ENCODE data around the gene CENPP. TPM values are rescaled to one million over a fixed set of nuclear protein-coding genes. Genes with fewer than 3 reads are reported as not detected.

Gene CENPP
- total RNA-seq, 2 experiments from 2014 or later = 22.8 to 38.3 TPM

GRCh38 chr9:92360083-92360482, 34.3 kb downstream of the CENPP start:
- Mint-ChIP-seq H3K4me1 (peaks cover 6% of the 10 kb centered on the region), H3K4me3 (no peak overlapping the region), H3K27ac (no peak overlapping the region), H3K36me3 (peaks cover 37% of the 10 kb centered on the region), H3K27me3 (no peaks in the 10 kb centered on the region), H3K9me3 (ENCODE audit: low read depth) (no peaks in the 10 kb centered on the region)
- ATAC-seq = no peak
- DNase-seq = no peak
- CTCF ChIA-PET = no interaction called here

GRCh38 chr9:92369075-92369474, 43.3 kb downstream of the CENPP start:
- H3K9me3 Mint-ChIP-seq (ENCODE audit: low read depth) = peaks cover 10% of the 10 kb centered on the region
- H3K4me3 Mint-ChIP-seq = no peak overlapping the region
- no peaks in the 10 kb centered on the region for H3K27me3 Mint-ChIP-seq
- no peak for DNase-seq
- H3K27ac Mint-ChIP-seq = no peak overlapping the region
- no peaks in the 10 kb centered on the region for H3K4me1 Mint-ChIP-seq
- ATAC-seq = no peak
- H3K36me3 Mint-ChIP-seq = peaks cover 44% of the 10 kb centered on the region
- CTCF ChIA-PET = interaction anchor here (1.0 kb wide), 1 partner anchor 11 kb away, joined by 3 read pairs; no protein-coding TSS in a partner anchor

GRCh38 chr9:92373167-92373566, 47.4 kb downstream of the CENPP start:
- H3K27me3 Mint-ChIP-seq = no peaks in the 10 kb centered on the region
- peaks cover 15% of the 10 kb centered on the region for H3K9me3 Mint-ChIP-seq (ENCODE audit: low read depth)
- ATAC-seq (no peak), DNase-seq (no peak)
- no peak overlapping the region for H3K27ac Mint-ChIP-seq
- peaks cover 48% of the 10 kb centered on the region for H3K36me3 Mint-ChIP-seq
- H3K4me3 Mint-ChIP-seq = no peak overlapping the region
- CTCF ChIA-PET = no interaction called here
- H3K4me1 Mint-ChIP-seq = peaks cover 5% of the 10 kb centered on the region

- H3K27ac Mint-ChIP-seq = no peak overlapping the region
- peaks cover 14% of the 10 kb centered on the region for H3K4me1 Mint-ChIP-seq
- no peak for DNase-seq
- H3K36me3 Mint-ChIP-seq = peaks cover 42% of the 10 kb centered on the region
- no peaks in the 10 kb centered on the region for H3K27me3 Mint-ChIP-seq
- no peak overlapping the region for H3K4me3 Mint-ChIP-seq
- H3K9me3 Mint-ChIP-seq (ENCODE audit: low read depth) = peaks cover 8% of the 10 kb centered on the region
- ATAC-seq = no peak
- CTCF ChIA-PET = no interaction called here
These were observed 52.1 kb downstream of the CENPP start for GRCh38 chr9:92377876-92378275.

- Mint-ChIP-seq H3K4me3 (no peak overlapping the region), H3K27ac (no peak overlapping the region), H3K4me1 (peaks cover 14% of the 10 kb centered on the region), H3K9me3 (ENCODE audit: low read depth) (peaks cover 6% of the 10 kb centered on the region), H3K27me3 (no peaks in the 10 kb centered on the region), H3K36me3 (peaks cover 37% of the 10 kb centered on the region)
- ATAC-seq (no peak), DNase-seq (no peak)
- CTCF ChIA-PET = no interaction called here
These were observed 53.3 kb downstream of the CENPP start for GRCh38 chr9:92378865-92379560.

- H3K27me3 Mint-ChIP-seq = no peaks in the 10 kb centered on the region
- ATAC-seq (no peak), DNase-seq (no peak)
- CTCF ChIA-PET = no interaction called here
- peaks cover 24% of the 10 kb centered on the region for H3K36me3 Mint-ChIP-seq
- H3K4me3 Mint-ChIP-seq = no peak overlapping the region
- H3K9me3 Mint-ChIP-seq (ENCODE audit: low read depth) = no peaks in the 10 kb centered on the region
- no peak overlapping the region for H3K27ac Mint-ChIP-seq
- H3K4me1 Mint-ChIP-seq = peaks cover 14% of the 10 kb centered on the region
These were observed 54.9 kb downstream of the CENPP start for GRCh38 chr9:92380603-92381002.

- DNase-seq = no peak
- Mint-ChIP-seq H3K4me1 (peaks cover 14% of the 10 kb centered on the region), H3K9me3 (ENCODE audit: low read depth) (no peaks in the 10 kb centered on the region), H3K4me3 (no peak overlapping the region), H3K27ac (no peak overlapping the region), H3K36me3 (peaks cover 19% of the 10 kb centered on the region), H3K27me3 (no peaks in the 10 kb centered on the region)
- CTCF ChIA-PET = no interaction called here
- ATAC-seq = no peak
These were observed 56.0 kb downstream of the CENPP start for GRCh38 chr9:92381775-92382174.

- Mint-ChIP-seq H3K27ac (no peak overlapping the region), H3K4me3 (no peak overlapping the region), H3K9me3 (ENCODE audit: low read depth) (no peaks in the 10 kb centered on the region), H3K27me3 (no peaks in the 10 kb centered on the region), H3K36me3 (peaks cover 21% of the 10 kb centered on the region), H3K4me1 (peaks cover 1% of the 10 kb centered on the region)
- no peak for ATAC-seq
- DNase-seq = no peak
- CTCF ChIA-PET = no interaction called here
These were observed 58.6 kb downstream of the CENPP start for GRCh38 chr9:92384375-92384774.

- CTCF ChIA-PET = no interaction called here
- H3K27me3 Mint-ChIP-seq = no peaks in the 10 kb centered on the region
- no peak for ATAC-seq
These were observed 59.2 kb downstream of the CENPP start for GRCh38 chr9:92385001-92385400.

GRCh38 chr9:92385477-92385876, 59.7 kb downstream of the CENPP start:
- no peak for DNase-seq
- H3K27me3 Mint-ChIP-seq = no peaks in the 10 kb centered on the region

More at GRCh38 chr9:92385001-92385400, 59.2 kb downstream of the CENPP start:
- Mint-ChIP-seq H3K36me3 (peaks cover 21% of the 10 kb centered on the region), H3K4me1 (no peaks in the 10 kb centered on the region), H3K4me3 (no peak overlapping the region), H3K9me3 (ENCODE audit: low read depth) (no peaks in the 10 kb centered on the region), H3K27ac (no peak overlapping the region)
- DNase-seq = no peak

GRCh38 chr9:92385953-92386352, 60.2 kb downstream of the CENPP start:
- no peak for DNase-seq
- CTCF ChIA-PET = no interaction called here

More at GRCh38 chr9:92385477-92385876, 59.7 kb downstream of the CENPP start:
- Mint-ChIP-seq H3K9me3 (ENCODE audit: low read depth) (no peaks in the 10 kb centered on the region), H3K36me3 (peaks cover 20% of the 10 kb centered on the region), H3K27ac (no peak overlapping the region), H3K4me1 (no peaks in the 10 kb centered on the region), H3K4me3 (no peak overlapping the region)
- no peak for ATAC-seq
- CTCF ChIA-PET = no interaction called here

GRCh38 chr9:92392690-92393089, 66.9 kb downstream of the CENPP start:
- no peaks in the 10 kb centered on the region for H3K36me3 Mint-ChIP-seq
- CTCF ChIA-PET = no interaction called here
- no peak overlapping the region for H3K4me3 Mint-ChIP-seq
- DNase-seq (no peak), ATAC-seq (no peak)
- H3K9me3 Mint-ChIP-seq (ENCODE audit: low read depth) = no peaks in the 10 kb centered on the region
- H3K27me3 Mint-ChIP-seq = no peaks in the 10 kb centered on the region
- H3K4me1 Mint-ChIP-seq = no peaks in the 10 kb centered on the region
- H3K27ac Mint-ChIP-seq = no peak overlapping the region

More at GRCh38 chr9:92385953-92386352, 60.2 kb downstream of the CENPP start:
- H3K4me3 Mint-ChIP-seq = no peak overlapping the region
- H3K9me3 Mint-ChIP-seq (ENCODE audit: low read depth) = no peaks in the 10 kb centered on the region
- H3K27ac Mint-ChIP-seq = no peak overlapping the region
- no peak for ATAC-seq
- H3K27me3 Mint-ChIP-seq = no peaks in the 10 kb centered on the region
- no peaks in the 10 kb centered on the region for H3K4me1 Mint-ChIP-seq
- peaks cover 15% of the 10 kb centered on the region for H3K36me3 Mint-ChIP-seq

- no peak overlapping the region for H3K27ac Mint-ChIP-seq
- H3K36me3 Mint-ChIP-seq = no peaks in the 10 kb centered on the region
- CTCF ChIA-PET = no interaction called here
- no peaks in the 10 kb centered on the region for H3K4me1 Mint-ChIP-seq
- no peaks in the 10 kb centered on the region for H3K27me3 Mint-ChIP-seq
- DNase-seq = no peak
- no peak overlapping the region for H3K4me3 Mint-ChIP-seq
- no peaks in the 10 kb centered on the region for H3K9me3 Mint-ChIP-seq (ENCODE audit: low read depth)
- no peak for ATAC-seq
These were observed 67.9 kb downstream of the CENPP start for GRCh38 chr9:92393686-92394085.

- DNase-seq (no peak), ATAC-seq (no peak)
- CTCF ChIA-PET = no interaction called here
- Mint-ChIP-seq H3K4me1 (no peaks in the 10 kb centered on the region), H3K4me3 (no peak overlapping the region), H3K27me3 (no peaks in the 10 kb centered on the region), H3K27ac (no peak overlapping the region), H3K9me3 (ENCODE audit: low read depth) (no peaks in the 10 kb centered on the region), H3K36me3 (no peaks in the 10 kb centered on the region)
These were observed 69.9 kb downstream of the CENPP start for GRCh38 chr9:92395617-92396016.
